HL-60 (cell line): ENCODE measurements around the gene BABAM2.

Source experiments
- DNase-seq, 2 experiments: peaks; one replicate each; pipeline ENCODE4 v3.0.0-alpha.2; 2010 to 2020; ENCODE audit warnings: low read depth in 1 of 2, low spot score in 1 of 2
- H3K27ac ChIP-seq: fragments of 250-450 bp; sonication (Bioruptor Pico); replicated peaks from 2 replicates; pipeline ENCODE4 v1.5.1; 2020; ENCODE audit warnings: mild to moderate bottlenecking, moderate library complexity
- H3K27me3 ChIP-seq: fragments of 250-450 bp; sonication (Bioruptor Pico); 2 replicates; pipeline ENCODE4 v1.5.1; 2021; ENCODE audit warnings: mild to moderate bottlenecking, moderate library complexity; ENCODE audit not compliant: insufficient read depth, poor library complexity, severe bottlenecking
- H3K4me3 ChIP-seq: replicated peaks from 2 replicates; pipeline ENCODE4 v1.5.1; 2011; ENCODE audit warnings: mild to moderate bottlenecking, control low read depth, low read length; ENCODE audit not compliant: insufficient read depth
- CTCF ChIP-seq: IDR thresholded peaks from one replicate; pipeline ENCODE4 v1.5.1; 2011; ENCODE audit warnings: low read length, control low read depth, inconsistent platforms; ENCODE audit not compliant: insufficient read depth
- GABPA ChIP-seq: IDR thresholded peaks from 2 replicates; pipeline ENCODE4 v1.6.1; 2012; ENCODE audit warnings: low read depth
- POLR2AphosphoS5 ChIP-seq: IDR thresholded peaks from 2 replicates; pipeline ENCODE4 v1.6.1; 2012; ENCODE audit warnings: low read depth
- REST ChIP-seq: IDR thresholded peaks from 2 replicates; pipeline ENCODE4 v1.6.1; 2012; ENCODE audit warnings: low read depth; ENCODE audit not compliant: insufficient replicate concordance
- SPI1 ChIP-seq: IDR thresholded peaks from 2 replicates; pipeline ENCODE4 v1.6.1; 2012; ENCODE audit warnings: low read depth, mild to moderate bottlenecking, borderline replicate concordance

BABAM2 gene

GRCh38 chr2:28088970-28089369 is 198.4 kb downstream of the BABAM2 start:
- no peaks in the 10 kb centered on the region for H3K27me3 ChIP-seq
- H3K27ac ChIP-seq = no peak overlapping the region
- TF ChIP-seq POLR2AphosphoS5 = no peak
- no peak for TF ChIP-seq GABPA
- TF ChIP-seq CTCF = no peak
- TF ChIP-seq REST = no peak
- TF ChIP-seq SPI1 = no peak
- H3K4me3 ChIP-seq = no peak overlapping the region
- no peak for DNase-seq

- no peak overlapping the region for H3K4me3 ChIP-seq
- no peak for DNase-seq
- no peaks in the 10 kb centered on the region for H3K27me3 ChIP-seq
- no peak overlapping the region for H3K27ac ChIP-seq
- no peak for TF ChIP-seq REST
- TF ChIP-seq POLR2AphosphoS5 = no peak
- no peak for TF ChIP-seq CTCF
- no peak for TF ChIP-seq GABPA
- TF ChIP-seq SPI1 = no peak
These were observed 199.0 kb downstream of the BABAM2 start for GRCh38 chr2:28089486-28089885.

- TF ChIP-seq POLR2AphosphoS5 (no peak), REST (no peak), GABPA (no peak), SPI1 (no peak), CTCF (no peak)
- Histone ChIP-seq H3K27ac (no peak overlapping the region), H3K27me3 (no peaks in the 10 kb centered on the region), H3K4me3 (no peak overlapping the region)
- DNase-seq = no peak
These were observed 202.8 kb downstream of the BABAM2 start for GRCh38 chr2:28093308-28093707.
